NCI-H2171 (cell line): ENCODE data around the gene IPO11.
"Not testable (repeated sequence)": the region's sequence is repeated elsewhere in the genome, so short reads cannot be mapped to it uniquely, and the experiment has no call there.

Source experiments
- DNase-seq: peaks from one replicate; lab custom pipeline; 2025; lab: John Stamatoyannopoulos, UW

IPO11 gene

DNA sequence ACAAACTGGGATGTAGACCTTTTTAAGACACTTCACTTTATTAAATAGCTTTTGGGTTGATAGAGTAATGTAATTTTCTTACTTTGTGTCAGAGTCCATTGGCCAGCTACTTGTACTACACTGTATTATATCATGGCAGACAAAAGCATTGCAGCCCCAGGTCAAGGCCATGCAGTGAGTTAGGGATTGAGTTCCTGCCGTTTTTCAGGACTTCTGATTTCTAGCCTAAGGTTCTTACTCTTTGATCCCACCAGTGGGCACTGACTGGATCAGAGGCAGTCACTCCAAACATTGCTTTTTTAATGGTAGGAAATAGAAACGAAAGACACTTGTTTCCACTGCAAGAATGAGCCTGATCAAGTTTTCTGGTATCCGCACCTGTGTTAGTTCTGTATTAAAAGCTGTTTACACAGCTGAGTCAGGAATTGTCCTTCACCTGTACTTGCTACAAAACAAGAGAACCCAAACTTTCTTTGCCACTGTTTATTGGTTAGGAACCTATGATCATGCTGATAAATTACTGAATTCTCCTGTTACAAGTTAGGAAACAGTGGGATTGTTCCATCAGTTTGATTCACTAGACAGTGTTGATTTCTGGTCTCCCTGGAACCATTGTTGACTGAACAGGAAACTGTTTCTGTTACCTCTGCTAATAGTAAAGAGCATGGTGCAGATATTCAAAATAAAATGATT is 188.1 kb downstream of the IPO11 start:
- DNase-seq, result no peak

- no peak for DNase-seq
These were observed 191.4 kb downstream of the IPO11 start for GRCh38 chr5:62603934-62604333.

- DNase-seq, result no peak
These were observed 193.1 kb downstream of the IPO11 start for GRCh38 chr5:62605638-62606037.

GRCh38 chr5:62606878-62607277 is 194.3 kb downstream of the IPO11 start:
- DNase-seq, result no peak

DNA sequence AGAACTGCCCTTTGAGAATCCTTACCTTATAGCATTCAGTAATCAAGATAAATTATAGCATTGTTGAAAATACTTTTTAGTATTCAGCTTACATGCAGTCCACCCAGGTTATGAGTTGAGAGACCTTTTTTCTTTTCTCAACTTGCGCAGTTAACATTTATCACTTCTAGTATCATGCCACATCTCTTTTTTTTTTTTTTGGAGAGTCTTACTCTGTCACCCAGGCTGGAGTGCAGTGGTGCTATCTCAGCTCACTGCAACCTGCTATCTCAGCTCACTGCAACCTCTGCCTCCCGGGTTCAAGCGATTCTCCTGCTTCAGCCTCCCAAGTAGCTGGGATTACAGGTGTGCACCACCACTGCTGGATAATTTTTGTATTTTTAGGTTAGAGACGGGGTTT is 195.1 kb downstream of the IPO11 start:
- DNase-seq, result no peak

DNA sequence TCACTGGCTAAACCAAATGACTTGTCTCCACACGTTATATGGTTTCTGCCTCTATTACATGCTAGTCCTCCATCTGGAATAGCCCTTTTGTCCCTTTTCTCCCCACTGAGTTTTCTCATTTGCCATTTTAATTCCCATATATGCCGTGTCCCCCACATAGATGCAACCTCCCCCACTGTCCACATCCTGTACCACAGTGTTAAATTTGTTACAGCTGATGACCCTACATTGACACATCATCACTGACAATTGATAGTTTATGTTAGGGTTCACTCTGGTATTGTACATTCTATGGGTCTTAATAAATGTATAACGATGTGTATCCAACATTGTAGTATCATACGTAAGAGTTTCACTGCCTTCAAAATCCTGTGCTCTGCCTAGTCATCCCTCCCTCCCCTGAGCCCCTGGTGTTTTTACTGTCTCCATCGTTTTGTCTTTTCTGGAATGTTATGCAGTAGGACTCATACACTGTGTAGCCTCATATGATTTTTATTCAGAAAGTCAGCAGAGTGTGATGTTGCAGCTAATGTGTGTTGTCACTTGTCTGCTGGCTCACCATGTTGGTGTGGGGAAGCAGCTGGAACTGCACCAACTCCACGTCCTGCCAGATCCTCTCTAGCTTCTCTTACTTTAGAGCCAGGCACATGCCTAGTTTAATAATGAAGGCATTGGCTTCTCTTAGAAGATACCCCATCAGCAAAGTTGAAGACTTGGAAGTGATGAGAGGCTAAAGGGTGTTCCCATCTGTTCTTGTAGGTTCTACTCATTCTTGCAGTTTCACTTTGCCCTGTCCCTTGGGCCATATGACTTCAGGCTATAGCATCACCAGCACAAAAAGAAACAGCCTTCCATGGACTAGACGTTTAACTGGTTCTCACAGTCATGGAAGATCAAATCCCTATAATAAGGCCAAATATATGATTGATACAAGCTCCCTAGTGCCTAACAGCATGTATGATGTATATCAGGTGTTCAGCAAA is 196.3 kb downstream of the IPO11 start:
- no peak for DNase-seq

DNA sequence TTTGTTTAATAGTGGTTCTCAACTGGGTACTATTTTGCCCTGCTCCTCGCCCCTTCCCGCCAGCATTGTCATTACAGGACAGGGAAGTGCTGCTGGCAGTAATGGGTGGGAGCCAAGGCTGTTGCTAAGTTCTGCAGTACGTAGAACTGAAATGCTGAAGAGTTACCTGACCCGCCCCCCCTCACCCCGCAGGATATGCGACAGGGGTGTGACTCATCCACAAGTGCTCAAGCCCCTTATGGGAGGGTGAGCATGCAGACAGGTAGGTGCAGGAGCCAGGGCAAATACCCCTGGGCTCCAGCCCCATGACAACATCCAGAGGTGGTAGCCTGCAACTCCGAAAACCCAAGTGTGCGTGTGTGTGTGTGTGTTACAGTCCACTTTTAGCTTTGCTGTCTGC is 201.8 kb downstream of the IPO11 start:
- DNase-seq, result no peak

DNA sequence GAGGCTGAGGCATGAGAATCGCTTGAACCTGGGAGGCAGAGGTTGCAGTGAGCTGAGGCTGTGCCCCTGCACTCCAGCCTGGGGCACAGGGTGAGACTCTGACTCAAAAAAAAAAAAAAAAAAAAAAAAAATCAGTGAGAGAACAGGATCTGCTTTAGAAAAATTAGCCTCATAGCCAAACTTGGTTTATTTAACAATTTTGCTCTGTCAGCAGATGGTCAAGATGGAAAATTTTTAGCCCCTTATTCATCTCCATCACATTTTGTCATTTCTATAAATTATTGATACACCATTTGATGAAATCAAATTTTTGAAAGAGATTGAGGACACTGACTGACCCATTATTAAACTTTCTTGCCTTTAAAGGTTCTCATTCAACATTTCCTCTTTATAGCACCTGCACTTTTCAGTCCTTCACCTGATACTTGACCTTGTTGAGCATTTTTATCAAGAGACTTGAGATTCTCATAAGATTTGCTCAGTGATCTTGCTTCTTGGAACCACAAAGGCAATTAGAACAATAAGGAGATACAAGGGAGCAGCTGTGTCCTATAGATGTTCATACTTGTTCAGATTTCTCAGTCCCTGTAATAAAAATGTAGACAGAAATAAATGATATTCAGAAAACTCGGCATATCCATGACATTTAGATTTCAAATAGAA is 204.2 kb downstream of the IPO11 start:
- DNase-seq, result no peak

- DNase-seq, result no peak
These were observed 205.4 kb downstream of the IPO11 start for GRCh38 chr5:62617943-62618342.

- no peak for DNase-seq
These were observed 208.2 kb downstream of the IPO11 start for GRCh38 chr5:62620761-62621160.

DNA sequence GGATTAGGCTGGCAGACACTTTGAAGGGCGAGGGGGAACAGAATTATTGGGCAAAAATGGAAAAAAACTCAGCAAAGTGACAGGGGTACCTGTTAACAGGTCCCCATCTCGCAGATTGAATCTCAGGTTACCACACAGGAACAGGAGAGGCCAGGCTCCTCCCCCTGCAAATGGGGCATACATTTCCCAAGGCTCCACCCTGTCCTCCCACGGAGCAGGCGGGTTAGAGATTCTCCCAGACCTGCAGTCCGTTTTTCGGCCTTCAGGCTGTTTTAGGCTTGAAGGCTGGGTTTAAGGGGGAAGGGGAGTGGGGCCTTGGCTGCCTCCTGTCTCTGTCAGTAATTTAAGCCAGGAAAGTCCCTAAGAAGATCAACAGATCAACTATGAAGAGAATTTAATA is 208.7 kb downstream of the IPO11 start:
- no peak for DNase-seq

GRCh38 chr5:62623271-62623670 is 210.7 kb downstream of the IPO11 start:
- DNase-seq, result no peak

- not testable (repeated sequence) for DNase-seq
These were observed 211.9 kb downstream of the IPO11 start for GRCh38 chr5:62624436-62624835.

DNA sequence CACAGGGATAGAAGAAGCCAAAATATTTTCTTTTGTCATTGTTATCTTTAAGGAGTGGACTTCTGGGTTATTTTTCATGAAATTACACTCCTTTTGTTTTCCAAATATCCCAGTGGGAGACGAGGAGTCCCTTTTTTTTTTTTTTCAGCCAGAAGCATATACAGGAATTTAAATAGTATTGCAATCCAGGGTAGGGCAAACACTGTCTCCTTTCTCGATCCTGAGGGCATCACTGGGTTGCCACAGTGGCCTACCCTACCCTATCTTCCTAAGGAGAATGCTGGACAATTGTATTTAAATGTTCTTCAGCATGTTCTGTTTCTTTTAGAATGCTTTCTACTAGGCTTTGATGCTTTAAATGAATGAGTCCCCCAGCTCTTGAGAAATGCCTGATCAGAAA is 214.0 kb downstream of the IPO11 start:
- DNase-seq, result no peak

DNA sequence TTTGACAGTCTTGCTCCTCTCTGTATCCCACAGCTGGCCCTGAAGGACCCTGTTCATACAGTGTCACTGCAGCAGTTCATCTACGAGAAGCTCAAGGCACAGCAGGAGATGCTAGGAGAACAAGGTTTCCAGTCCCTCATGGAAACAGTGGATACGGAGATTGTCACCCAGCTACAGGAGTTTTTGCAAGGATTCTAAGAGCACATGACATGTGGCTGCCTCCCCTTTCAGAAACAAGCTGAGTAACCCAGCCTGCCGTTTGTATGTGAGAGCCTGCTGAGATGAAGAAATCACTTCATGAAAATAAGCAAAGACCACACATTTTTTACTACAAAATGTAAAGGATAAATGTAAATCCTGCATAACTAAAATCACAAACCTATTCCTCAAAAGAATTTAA is 214.6 kb downstream of the IPO11 start:
- no peak for DNase-seq

DNA sequence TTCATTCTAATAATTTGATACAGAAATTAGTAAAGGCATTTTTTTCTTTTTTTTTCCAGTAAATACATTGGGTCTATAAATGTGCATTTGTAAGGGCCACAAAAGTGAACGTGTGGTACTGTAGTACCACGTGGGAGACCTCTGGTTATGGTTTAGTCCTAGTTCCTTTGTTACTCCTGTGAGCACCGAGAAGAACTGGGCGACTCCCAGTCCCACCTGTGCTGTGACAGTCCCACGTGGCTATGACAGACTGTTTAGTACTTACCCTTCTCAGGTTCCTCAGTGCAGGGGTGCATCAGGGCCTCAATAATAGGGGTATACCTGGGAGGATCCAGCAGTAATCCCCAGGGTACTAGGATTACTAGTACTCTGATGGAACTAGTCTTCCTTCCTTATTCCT is 215.3 kb downstream of the IPO11 start:
- DNase-seq, result peak; percentile 4

GRCh38 chr5:62631909-62632580 is 219.5 kb downstream of the IPO11 start:
- no peak for DNase-seq

- no peak for DNase-seq
These were observed 220.7 kb downstream of the IPO11 start for GRCh38 chr5:62633243-62633642.

DNA sequence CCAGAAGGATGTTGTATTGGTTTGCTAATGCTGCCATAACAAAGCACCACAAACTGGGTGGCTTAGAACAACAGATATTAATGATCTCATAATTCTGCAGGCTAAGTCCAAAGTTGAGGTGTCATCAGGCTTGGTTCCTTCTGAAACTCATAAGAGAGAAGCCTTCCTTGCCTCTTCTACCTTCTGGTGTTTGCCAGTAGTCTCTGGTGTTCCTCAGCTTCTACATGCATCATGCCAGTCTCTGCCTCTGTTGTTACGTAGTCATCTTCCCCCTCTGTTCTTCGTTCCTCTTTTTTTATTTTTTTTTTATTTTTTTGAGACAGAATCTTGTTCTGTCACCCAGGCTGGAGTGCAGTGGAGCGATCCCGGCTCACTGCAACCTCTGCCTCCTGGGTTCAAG is 227.9 kb downstream of the IPO11 start:
- no peak for DNase-seq

DNA sequence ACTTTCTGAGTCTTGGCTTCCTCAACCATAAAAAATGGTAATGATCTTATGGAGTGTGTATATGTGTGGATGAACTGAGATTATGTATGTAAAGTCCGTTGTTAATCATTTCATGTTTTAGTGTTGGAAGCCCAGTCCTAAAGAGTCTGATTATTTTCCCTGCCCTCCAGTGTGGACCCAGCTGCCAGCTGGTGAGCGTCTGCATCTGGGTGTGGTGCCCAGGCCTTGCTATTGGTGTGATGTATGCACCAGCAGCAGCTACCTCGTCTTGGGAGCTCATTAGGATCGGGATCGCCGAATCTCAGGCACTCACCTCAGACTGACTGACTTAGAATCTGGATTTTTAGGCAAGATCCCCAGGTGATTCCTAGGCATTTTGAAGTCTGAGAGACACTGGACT is 229.9 kb downstream of the IPO11 start:
- DNase-seq, result no peak

- no peak for DNase-seq
These were observed 231.2 kb downstream of the IPO11 start for GRCh38 chr5:62643556-62644451.
